ENCODE results near the gene MIB2.

The MIB2 gene

DNA sequence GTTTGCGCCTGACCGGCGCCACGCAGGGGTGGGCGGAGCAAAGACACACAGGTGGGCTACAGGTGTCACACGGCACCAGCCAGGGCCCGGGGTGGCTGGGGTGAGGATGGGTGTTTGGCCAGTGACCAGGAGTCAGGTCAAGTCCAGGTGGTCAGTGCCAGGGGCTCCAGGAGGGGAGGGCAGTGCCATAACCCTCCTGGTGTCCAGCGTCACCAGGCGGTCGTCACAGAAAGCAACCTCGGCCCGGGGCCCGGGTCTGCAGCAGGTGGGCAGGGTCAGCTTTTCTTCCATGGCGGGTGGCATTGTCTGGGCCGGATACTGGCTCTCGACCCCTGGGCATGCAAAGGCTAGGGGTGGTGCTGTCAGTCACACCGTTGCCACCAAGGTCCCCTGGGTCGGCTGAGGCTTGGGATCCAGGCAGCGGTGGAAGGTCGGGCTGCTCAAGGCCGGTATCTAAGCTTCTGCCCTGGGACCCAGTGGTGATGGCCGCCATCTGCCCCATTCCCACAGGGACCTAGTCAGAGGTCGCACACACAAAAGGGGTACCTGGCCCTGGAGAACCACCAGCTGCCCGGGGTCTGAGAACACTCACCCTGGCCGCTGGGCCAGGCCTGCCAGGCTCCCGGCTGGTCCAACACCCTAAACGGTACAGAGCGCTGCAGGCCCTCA, 17.1 kb upstream of the MIB2 start:
- H3K4me3 ChIP-seq (ENCODE audit: low read depth, low read length), result no peak overlapping the region
- TF ChIP-seq, protein P1, sequence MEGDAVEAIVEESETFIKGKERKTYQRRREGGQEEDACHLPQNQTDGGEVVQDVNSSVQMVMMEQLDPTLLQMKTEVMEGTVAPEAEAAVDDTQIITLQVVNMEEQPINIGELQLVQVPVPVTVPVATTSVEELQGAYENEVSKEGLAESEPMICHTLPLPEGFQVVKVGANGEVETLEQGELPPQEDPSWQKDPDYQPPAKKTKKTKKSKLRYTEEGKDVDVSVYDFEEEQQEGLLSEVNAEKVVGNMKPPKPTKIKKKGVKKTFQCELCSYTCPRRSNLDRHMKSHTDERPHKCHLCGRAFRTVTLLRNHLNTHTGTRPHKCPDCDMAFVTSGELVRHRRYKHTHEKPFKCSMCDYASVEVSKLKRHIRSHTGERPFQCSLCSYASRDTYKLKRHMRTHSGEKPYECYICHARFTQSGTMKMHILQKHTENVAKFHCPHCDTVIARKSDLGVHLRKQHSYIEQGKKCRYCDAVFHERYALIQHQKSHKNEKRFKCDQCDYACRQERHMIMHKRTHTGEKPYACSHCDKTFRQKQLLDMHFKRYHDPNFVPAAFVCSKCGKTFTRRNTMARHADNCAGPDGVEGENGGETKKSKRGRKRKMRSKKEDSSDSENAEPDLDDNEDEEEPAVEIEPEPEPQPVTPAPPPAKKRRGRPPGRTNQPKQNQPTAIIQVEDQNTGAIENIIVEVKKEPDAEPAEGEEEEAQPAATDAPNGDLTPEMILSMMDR (IDR thresholded peaks at IDR 0.05; ENCODE audit: low read depth, low read length, missing control alignments), result no peak
- no peak for DNase-seq (ENCODE audit: low read depth)
- in situ Hi-C loops (cut with HindIII; ENCODE audit: low sequenced_read_pairs), result no loop called here

DNA sequence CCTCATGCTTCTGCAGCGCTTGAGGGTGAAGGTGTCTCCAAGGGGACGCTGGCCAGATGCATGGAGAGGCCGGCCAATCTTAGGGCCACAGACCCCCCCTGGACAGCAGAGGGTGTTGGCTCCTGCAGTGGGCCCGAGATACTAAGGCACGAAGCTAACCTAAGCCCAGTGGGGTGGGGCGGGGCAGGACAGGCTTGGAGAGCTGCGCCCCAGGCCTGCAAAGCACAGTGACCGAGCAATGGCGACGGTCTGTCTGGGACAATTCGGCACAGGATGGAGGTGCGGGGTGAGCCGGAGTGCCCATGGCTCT, 16.6 kb upstream of the MIB2 start:
- no peak for DNase-seq (ENCODE audit: low read depth)
- in situ Hi-C loops (cut with HindIII; ENCODE audit: low sequenced_read_pairs), result no loop called here
- TF ChIP-seq, protein P1 (IDR thresholded peaks at IDR 0.05; ENCODE audit: low read depth, low read length, missing control alignments), result no peak
- H3K4me3 ChIP-seq (ENCODE audit: low read depth, low read length), result no peak overlapping the region

DNA sequence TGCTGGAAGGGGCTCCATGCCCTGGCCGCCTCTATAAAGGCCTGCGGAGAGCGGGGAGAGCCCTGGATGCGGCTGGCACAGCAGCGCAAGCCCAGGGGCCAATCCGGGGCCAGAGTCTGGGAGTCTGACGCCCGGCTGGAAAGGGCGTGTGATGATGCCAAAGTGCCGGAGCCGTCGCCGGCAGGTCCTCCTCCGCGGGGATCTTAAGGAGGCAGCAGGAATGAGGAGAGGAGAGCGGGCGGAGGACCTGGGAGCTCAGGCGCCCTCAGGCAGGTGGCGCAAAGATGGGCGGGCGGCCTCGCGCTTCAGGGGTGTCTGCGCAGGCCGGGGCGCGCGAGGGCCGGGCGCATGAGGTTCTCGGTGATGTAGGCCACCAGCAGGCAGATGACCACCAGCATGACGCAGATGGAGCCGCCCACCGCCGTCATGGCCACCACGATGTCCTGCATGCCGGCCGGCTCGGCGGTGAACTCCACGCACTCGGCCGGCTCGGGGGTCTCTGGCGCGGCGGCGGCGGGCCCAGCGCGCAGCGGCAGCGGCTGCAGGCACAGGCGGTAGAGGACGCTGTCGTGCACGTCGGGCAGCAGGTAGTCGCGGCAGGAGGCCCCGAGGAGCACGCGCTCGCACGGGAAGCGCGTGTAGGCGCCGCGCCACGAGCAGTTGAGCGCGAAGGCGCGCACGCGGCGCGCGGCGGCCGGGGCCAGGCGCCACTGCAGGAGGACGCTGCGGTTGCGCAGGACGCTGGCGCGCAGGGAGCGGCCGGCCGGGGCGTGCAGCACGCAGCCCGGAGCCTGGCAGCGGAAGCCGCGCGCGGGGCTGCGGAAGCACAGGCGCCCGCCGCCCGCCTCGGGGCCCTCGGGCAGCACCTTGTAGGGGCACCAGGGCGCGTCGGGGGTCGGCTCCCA, 16.0 kb upstream of the MIB2 start:
- TF ChIP-seq, protein P1 (IDR thresholded peaks at IDR 0.05; ENCODE audit: low read depth, low read length, missing control alignments), result no peak
- no peak overlapping the region for H3K4me3 ChIP-seq (ENCODE audit: low read depth, low read length)
- no peak for DNase-seq (ENCODE audit: low read depth)
- in situ Hi-C loops (cut with HindIII; ENCODE audit: low sequenced_read_pairs), result no loop called here

DNA sequence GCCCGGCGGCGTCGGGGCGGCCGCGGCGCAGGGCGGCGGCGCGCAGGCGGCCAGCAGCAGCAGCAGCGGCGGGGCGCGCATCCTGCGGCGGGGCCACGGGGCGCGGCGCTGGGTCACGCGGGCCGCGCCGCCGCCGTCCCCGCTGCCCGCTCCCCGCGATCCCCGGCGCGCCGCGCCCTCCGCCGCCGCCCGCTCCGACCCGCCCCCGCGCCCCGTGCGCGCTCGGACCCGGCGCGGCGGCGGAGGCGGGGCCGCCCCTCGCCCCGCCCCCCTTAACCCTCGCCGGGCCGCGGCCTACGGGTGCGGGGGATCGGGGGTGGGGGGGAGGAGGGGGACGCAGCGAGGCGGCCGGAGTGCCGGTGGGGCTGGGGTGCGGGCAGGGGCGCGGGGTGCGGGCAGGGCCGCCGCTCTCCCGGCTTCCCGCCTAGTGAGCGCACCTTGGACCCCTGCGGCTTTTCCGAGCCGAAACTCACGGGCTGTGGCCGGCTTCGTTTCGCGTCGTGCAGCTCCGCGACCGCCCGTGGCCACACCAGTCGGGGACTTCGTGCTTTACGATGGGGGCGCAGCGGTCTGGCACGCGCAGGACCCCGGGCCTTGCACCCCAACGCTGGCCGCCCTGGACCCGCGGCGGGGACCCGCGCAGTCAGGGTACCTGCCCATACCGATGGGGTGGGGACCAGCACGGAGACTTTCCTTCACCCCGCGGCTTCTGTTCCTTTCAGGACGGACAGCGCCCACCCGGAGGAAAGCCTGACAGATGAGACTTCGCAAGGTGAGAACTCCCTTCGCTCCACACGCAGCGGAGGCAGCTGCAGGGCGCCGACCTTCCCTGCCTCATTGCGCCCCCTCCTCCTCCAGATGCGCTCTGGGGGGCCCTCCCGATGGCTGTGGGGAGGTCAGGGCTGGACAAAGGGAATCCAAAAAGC, 15.1 kb upstream of the MIB2 start, which contains the start of gene FNDC10:
TSS of gene FNDC10 (minus strand) at position 201 of the 926 bp plus-strand sequence. CDS start at position 81, 120 bp downstream.
- DNase-seq (ENCODE audit: low read depth), result no peak
- TF ChIP-seq, protein P1 (IDR thresholded peaks at IDR 0.05; ENCODE audit: low read depth, low read length, missing control alignments), result no peak
- H3K4me3 ChIP-seq (ENCODE audit: low read depth, low read length), result peak within 1 kb of the TSS; percentile 32
- in situ Hi-C loops (cut with HindIII; ENCODE audit: low sequenced_read_pairs), result no loop called here

DNA sequence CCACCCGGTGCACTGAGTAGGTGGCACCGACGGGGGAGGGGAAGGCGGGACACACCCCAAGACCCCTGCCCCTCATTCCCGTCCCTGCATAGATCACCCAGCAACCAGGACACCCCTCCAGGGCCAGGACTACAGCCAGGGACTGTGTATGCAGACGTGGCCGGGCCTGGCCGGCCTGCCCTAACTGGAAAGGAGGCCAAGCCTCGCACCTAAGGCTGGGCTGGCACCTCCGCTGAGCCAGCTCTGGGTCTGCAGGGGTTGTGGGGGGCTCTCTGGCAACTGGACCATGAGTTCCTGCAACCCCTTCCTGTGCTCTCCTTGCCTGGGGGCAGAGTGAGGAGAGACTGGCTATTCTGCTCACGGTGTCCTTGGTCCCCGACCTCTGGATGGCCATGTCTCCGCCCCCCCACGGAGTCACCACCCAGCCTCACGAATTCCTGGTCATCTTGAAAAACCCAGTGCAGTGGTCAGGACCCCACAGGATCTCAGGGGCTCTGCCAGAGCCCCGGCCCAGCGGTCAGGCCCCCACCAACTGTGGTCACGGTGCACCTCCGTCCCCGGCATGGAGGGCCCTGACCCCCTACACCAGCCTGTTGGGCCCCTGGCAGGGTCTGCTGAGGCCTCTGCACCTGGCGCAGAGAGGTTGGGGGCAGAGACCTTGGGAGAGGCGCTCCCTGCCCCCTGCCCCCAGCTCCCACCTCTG, 14.3 kb upstream of the MIB2 start:
- in situ Hi-C loops (cut with HindIII; ENCODE audit: low sequenced_read_pairs), result no loop called here
- no peak for DNase-seq (ENCODE audit: low read depth)
- H3K4me3 ChIP-seq (ENCODE audit: low read depth, low read length), result no peak overlapping the region
- TF ChIP-seq, protein P1 (IDR thresholded peaks at IDR 0.05; ENCODE audit: low read depth, low read length, missing control alignments), result no peak
